CD4-positive, alpha-beta T cell treated with Interleukin-6 at 100 ng/mL for 8 hours (primary cell): ENCODE data around the gene AGPS.
"Not testable (repeated sequence)": the region's sequence is repeated elsewhere in the genome, so short reads cannot be mapped to it uniquely, and the experiment has no call there.

Experiments
- DNase-seq: peaks from one replicate; pipeline ENCODE4 v3.0.0-alpha.2; 2020; ENCODE audit warnings: mixed read lengths, low spot score

AGPS gene

GRCh38 chr2:177385151-177385550 lies 7.4 kb upstream of the AGPS start:
- no peak for DNase-seq

DNA sequence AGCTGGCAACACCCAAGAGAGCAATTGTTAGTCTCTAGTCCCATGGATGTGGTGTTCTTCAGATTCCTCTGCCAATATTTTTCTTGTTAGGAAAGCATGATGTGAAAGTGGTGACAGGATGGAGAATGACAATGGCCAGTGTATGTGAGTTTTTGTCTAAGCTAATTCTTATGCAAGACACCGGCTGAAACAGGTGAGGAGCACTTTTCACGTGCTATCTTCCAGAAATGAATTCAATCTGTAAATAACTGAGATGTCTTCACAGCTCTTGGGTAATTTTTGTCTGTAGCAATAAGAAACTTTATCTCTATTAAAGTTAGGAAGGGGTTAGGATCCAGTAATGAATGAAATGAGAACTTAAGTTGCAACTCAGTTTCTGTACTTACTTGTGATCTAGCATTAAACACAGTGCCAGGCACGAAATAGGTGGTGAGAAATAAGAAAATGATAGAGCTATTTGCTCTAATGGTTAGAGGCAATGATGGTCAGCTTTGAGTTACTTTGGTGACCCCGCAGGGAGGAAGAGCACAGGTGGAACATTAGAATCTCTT lies 676 bp upstream of the AGPS start:
- no peak for DNase-seq

DNA sequence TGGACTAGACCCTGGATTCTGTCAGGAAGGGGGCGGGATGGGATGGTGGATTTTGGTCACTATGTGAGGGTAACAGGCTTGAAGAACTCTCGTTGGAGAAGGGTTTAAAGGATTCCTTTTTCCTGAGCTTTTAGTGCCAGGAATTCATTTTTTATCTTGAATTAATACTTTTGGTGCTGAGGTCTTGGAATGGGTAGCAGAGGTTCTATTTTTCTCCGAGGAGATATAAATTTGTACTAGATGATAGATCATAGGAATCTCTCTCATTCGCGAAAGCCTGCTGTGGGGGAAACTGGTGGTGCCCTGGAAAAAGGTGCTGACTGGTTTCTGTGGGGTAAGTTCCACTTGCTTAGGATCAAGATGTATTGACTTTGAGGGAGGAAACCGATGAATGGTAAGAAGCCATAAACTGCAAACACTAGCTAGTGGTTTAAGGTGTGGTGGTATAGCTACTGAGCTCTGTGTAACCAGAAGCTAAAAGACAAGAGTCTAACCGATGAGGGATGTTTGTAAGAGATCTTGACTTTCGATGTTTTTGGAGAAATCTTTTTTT lies 706 bp downstream of the AGPS start:
- no peak for DNase-seq

- DNase-seq: no peak
Measured at GRCh38 chr2:177393824-177394593, 1.4 kb downstream of the AGPS start.

DNA sequence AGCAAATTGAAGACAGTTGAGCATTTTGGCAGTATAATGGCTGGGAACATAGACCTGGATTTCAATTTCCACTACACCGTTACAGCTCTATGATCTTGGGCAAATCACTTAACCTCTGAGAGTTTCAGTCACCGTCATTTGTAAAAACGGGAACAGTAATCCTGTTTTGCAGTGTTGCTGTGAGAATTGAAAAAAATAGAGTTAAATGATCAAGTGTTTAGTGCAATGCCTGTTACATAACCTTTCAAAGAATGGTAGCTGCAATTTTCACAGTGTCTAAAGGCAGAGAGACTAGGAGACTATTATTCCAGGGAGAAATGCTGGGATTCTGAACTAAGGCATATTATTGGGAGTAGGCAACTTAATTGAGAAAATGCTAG lies 2.0 kb downstream of the AGPS start:
- DNase-seq: no peak

- no peak for DNase-seq
Measured at GRCh38 chr2:177395351-177396065, 2.9 kb downstream of the AGPS start.

- DNase-seq: no peak
Measured at GRCh38 chr2:177396703-177397460, 4.3 kb downstream of the AGPS start.

GRCh38 chr2:177397481-177398289 lies 5.1 kb downstream of the AGPS start:
- no peak for DNase-seq

DNA sequence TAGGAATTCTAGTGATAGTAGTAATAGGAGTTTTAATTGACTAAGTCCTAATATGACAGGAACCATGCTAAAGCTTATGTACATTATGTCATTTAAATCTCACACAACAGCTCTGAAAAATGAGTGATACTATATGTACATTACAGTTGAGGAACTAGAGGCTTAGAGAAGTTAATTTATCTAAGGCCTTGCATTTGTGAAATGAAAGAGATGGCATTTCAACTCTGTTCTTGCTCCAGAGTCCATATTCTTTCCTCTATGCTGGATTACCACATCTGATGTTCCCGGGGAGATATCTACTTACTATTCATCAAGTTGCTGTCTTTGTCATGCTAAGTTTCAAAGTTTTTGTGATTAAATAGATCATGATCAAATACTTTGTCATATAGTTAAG lies 5.7 kb downstream of the AGPS start:
- no peak for DNase-seq

DNA sequence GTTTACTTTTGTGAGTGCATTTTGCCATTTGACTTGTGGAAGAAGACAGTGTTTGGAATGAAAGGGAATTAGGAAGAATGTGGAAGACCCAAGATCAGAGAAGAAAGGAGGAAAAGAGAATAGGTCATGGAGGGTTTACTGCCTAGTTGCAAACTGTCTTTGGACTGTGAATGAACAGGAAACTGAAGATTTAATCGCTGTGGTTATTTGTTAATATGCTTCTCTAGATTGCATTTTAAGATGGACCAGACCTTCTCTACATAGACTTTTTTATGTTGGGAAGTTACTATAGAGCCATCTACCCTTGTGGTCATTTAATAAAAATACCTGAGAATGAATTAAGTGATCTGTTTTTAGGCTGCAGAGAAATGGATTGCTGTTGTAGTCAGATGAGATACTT lies 6.2 kb downstream of the AGPS start:
- no peak for DNase-seq

DNA sequence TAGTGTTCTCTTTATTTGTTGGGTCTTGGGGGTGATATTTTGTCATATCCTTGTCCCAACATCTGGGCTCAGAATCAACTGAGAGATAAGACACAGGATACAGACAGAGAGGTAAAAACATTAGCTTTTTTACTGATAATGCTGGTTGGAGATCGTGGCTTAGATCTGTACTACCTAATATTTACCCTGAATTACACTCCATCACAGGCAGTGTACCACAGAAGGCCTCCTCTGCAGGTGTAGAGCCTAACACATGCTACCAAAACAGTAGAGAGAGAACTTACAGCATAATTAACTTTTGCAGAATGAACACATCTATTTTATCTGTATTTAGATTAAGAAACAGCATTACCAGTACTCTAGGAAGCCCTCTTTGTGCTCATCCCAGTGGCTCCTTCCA lies 6.8 kb downstream of the AGPS start:
- DNase-seq: no peak

GRCh38 chr2:177400337-177400923 lies 7.9 kb downstream of the AGPS start:
- no peak for DNase-seq

- no peak for DNase-seq
Measured at GRCh38 chr2:177402096-177402495, 9.5 kb downstream of the AGPS start.

GRCh38 chr2:177403838-177404237 lies 11.3 kb downstream of the AGPS start:
- no peak for DNase-seq

DNA sequence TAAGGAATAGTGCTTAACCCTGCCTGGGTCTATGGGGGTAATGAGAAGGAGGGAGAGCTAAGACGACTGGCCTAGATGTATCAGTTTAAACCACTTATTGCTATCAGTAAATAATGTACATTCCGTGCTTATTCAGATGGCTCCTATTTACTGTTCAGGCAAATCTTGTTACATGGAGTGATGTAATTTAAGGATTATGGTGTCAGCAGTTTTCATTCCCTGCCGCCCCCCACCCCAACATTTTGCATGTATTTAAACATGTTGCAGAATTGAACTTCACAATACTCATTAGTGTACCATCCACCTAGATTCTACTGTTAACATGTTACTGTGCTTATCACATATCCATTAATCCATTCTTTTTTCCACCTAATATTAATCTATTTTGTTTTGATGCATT lies 11.7 kb downstream of the AGPS start:
- no peak for DNase-seq

- no peak for DNase-seq
Measured at GRCh38 chr2:177405029-177405692, 12.6 kb downstream of the AGPS start.

DNA sequence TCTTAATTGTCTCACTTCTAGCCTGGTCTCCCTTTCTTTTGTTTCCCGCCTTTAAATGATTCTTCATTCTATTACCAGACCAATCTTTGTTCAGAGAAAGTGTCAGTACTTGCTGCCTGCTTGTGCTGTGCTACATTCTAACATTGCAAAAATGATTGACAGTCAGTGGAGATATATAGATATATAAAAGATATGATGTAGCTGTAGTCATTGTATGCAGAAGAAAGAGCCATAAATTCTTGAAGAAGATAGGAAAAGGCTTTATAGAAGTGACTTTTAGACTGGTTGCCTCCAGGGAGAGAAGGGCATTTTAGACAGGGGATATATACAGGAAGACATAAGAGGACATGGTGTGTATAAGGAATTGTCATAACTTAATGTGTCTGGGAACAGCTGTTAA lies 13.6 kb downstream of the AGPS start:
- DNase-seq: no peak

DNA sequence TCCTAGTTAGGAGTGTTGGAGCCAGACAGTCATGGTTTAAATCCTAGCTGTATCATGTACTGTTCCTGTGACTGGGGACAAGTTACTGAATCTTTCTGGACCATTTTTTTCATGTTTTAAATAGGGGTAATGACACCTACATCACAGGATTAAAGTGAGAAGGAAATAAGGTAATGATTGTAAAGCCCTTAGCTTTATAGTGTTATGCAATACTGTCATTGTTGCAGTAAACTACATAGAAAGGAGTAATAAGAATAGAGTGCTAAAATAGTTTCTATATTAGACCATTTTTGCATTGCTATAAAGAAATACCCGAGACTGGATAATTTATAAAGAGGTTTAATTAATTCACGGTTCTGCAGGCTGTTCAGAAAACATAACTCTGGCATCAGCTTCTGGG lies 14.5 kb downstream of the AGPS start:
- DNase-seq: no peak

GRCh38 chr2:177410629-177411028 lies 18.1 kb downstream of the AGPS start:
- DNase-seq: not testable (repeated sequence)

GRCh38 chr2:177413703-177414102 lies 21.1 kb downstream of the AGPS start:
- no peak for DNase-seq

DNA sequence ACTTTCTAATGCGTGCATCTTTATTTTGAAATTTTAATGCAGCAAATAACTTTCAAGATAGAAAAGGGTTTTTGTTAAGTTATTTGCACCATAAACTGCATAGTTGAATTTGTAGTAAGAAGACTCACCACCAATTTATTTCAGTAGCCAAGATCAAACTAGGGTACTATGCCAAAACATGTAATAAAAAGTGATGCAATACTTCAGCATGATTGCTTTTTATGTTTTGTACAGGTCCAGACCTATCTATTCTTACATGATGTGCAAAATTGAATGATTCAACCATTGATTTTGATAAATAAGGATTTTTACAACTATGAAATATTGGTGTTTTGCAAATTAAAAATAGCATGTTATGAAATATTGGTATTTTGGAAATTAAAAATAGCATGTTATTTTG lies 26.7 kb downstream of the AGPS start:
- DNase-seq: no peak
